GM18498 (cell line): ENCODE data around the gene KLHL15.

Experiments
- ATAC-seq: cut with Tn5 transposase; IDR thresholded peaks from one replicate; pipeline ENCODE4 v1.9.1; 2021; ENCODE audit warnings: mild to moderate bottlenecking, moderate library complexity; ENCODE audit not compliant: unreplicated experiment

Gene KLHL15

DNA sequence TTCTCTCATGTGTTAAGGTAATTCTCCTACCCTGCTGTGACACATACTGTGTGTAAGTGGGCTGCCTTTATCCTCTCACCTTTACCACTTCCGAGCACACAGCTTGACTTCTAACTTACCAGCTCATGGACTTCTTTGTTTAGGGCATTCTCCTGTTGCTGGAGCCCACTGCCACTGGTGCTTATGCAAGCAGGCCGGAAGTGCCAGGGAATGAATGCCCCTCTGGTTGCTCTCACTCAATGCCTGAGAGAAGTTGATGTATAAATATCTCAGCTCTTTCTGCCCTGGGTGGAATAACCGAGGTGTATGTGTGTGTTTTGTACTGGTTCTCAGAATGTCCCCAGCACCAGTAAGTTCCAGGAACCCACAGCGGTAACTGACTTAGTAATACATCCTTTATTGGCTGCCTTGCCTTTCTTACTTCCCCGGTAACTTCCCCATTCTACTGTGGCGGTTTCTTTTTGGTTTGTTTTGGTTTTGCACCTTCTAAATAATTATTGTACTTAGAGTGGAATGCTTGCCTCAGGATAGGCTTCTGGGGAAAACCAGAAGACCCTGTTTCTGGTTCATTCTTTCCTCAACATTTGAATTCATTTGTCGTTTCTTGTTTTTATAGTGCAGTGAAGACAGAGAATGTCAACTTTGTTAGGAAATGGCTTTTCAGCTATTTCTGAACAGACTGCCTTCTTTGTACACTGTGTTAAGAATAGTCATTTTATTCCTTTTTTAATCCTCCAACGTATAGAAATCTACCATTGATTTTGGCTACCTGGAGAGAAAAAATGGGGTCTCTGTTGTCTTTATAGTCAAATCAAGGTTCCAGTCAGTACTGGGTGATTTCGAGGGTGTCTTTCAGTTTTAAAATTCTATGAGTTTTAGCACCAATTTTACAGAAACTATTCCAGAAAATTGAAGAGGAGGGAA is 73.7 kb downstream of the KLHL15 start:
- ATAC-seq = peak; percentile 98

DNA sequence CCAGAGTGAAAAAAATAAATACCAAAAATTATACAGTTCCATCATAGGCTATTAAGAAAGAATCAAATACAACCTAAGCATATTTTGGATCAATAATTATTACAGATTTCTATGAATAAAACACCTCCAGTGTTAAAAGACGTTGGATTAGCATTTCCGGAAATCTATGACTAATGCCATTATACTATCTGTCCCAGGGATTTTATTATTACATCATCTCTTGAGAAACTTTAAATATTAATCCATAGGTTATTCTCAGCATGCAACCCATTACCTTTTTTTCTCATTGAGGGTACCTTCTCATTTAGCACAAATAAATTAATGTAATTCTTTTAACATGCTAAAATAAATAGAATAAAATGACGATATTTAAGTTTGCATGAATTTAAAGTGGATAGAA is 74.6 kb downstream of the KLHL15 start:
- no peak for ATAC-seq

DNA sequence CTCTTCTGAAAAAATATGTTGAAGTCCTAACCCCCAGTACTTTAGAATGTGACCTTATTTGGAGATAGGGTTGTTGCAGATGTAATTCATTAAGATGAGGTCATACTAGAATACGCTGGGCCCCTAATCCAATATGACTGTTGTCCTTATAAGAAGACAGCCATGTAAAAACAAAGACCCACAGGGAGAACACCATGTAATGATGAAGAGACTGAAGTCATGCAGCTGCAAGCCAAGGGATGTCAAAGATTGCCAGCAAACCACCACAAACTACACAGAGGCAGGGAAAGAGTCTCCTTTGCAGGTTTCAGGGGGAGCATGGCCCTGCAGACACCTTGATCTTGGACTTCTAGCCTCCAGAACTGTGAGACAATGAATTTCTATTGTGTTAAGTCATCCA is 81.8 kb downstream of the KLHL15 start:
- ATAC-seq = no peak

DNA sequence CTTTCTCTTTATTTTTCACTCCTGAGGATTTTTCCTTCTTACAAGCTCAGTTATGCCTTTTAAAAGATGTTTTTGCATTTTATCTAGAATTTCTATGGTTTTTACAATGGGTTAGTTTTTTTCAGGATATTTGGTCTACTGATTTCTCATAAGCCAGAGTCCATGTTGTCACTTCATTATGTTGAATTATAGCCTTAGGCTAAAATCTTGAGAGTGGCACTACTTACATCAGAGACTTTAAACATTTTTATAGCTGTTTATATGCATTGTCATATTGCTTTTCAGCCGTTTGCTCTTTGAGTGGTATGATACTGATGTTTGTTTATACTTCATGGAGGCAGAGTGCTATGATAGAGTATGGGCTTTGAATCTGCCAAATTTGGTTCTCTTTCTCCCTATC is 82.8 kb downstream of the KLHL15 start:
- no peak for ATAC-seq

DNA sequence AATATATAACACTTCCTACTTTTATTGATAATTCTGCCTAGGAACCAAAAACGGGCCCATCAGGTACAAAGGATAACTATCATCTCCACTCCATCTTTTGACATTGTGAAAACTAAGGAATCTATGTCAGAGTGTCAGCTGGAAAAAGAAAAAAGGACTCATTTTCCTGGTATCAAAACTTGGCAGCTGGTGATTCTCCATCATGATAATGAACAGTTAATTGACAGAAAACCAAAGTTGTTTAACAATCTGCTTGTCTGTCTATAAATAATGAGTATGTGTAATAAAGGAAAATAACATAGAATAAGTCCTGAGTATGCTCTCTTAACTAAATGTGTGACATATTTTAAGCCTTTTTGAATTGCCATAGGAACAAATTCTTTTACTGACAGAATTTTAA is 87.8 kb downstream of the KLHL15 start:
- no peak for ATAC-seq

DNA sequence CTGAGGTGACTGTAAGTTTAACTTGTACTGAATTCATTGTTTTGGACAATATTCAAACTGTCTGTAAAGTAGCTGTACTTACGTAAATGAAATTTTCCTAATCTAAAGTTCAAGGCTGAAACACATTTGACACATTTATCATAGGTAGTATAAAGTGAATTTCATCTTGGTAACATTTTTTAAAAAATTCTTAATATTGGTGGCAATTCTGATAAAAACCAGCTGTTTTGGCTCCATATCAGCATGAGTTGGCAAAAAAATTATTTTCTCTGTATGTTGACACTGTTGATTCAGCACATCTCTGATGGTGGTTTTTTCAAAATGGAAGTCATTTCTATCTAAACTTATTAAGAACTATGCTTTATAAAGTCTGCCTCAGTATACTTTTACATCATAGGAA is 88.3 kb downstream of the KLHL15 start:
- no peak for ATAC-seq

DNA sequence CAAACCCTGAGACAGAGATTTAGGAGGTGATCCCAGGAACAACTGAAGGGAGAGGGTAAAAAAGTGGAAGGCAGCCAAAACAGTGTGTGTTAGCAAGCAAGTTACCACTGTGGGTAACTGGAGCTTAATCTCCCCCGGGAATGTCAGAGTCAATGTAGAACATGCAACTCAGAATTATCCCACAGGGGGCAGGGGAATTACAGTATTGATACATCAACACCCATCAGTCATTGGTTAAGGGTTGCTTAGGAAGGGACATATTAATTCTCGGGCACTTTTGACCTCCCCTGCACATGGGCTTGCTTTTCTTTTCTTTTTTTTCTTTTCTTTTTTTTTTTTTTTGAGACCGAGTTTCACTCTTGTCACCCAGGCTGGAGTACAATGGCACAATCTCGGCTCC is 89.9 kb downstream of the KLHL15 start:
- ATAC-seq = no peak

DNA sequence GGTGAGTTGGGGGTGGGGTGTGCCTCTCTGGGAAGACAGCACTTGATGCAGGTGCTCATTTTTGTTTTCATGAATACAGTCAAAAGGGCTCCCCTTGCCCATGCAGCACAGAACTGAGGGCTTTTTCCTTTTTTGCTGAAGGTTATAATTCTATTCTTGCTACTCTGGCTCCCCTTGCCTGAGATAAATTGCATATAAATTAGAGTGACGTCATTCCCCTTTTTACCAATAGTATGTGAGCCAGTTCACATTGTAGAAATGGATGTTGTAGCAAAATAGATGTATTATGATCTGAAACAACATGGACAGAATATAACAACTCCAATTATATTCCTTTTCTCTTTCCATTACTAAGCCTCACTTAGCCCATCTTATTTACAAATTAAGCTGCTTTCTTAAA is 90.8 kb downstream of the KLHL15 start:
- ATAC-seq = no peak

DNA sequence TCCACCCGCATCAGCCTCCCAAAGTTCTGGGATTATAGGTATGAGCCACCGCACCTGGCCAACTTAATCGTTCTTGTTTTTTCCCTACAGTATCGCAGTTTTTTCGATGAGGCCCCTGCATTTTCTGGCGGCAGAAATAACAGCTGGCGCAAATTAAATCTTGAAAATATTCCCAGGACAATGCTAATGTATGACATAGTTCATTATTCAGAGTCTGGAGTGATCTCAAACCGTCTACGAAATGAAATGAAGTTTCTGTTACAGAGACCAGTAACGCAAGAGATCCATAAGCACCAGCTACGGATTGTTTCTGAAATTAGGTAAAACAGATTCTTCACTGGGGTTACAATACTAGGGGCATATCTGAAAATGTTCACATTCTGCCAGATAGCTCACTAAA is 91.9 kb downstream of the KLHL15 start:
- no peak for ATAC-seq
